ENCODE measurements around the gene DCDC1.

DNA sequence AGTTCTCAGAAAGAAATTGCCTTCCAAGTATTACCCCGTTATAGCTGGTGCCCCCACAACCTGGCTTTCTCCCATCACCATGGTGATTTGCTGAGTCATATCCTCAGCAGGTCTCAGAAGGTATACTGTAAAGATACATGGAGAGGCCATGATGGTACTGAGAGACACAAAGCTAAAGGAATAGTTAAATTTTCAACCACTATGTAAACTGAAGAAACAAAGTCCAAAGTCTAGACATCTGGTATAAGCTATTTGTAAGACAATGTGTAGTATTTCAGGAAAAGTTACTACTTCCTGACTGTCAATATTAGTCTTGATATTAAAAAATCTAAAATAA, 377.1 kb downstream of the DCDC1 start:
- TF ChIP-seq TAF1 (IDR thresholded peaks at IDR 0.05; ENCODE audit: borderline replicate concordance, insufficient read depth, low read length) (no peak), SIN3A (IDR thresholded peaks at IDR 0.05; ENCODE audit: borderline replicate concordance, insufficient read depth, low read length) (no peak)

Data from PFSK-1 (cell line).